K562 (cell line): ENCODE measurements around the gene ETV7. TPM values are rescaled to one million over a fixed set of nuclear protein-coding genes. Genes with fewer than 3 reads are reported as not detected.

Experiments
- E2F3 ChIP-seq: fragments of 250-450 bp; sonication (Bioruptor Pico); IDR thresholded peaks from 2 replicates; pipeline ENCODE4 v1.4.0; 2020; ENCODE audit warnings: mild to moderate bottlenecking
- EWSR1 ChIP-seq: fragments of 450-650 bp; IDR thresholded peaks from 2 replicates; pipeline ENCODE4 v1.6.1; 2018; ENCODE audit warnings: borderline replicate concordance, mild to moderate bottlenecking, low read depth, moderate library complexity; ENCODE audit not compliant: partially characterized antibody
- PRMT5 ChIP-seq: sonication (generic); formaldehyde crosslinking; IDR thresholded peaks from 2 replicates; pipeline ENCODE4 v1.5.0; 2020; ENCODE audit warnings: missing genetic modification reagents
- RAD51 ChIP-seq: fragments of 450-650 bp; IDR thresholded peaks from 2 replicates; pipeline ENCODE4 v1.7.1; 2016; ENCODE audit warnings: low read depth, mild to moderate bottlenecking, borderline replicate concordance
- RBFOX2 ChIP-seq: fragments of 200-400 bp; formaldehyde crosslinking; IDR thresholded peaks from 2 replicates; pipeline ENCODE4 v1.6.1; 2017; ENCODE audit warnings: low read depth, mild to moderate bottlenecking, low read length, moderate library complexity
- RHOXF2B ChIP-seq: fragments of 250-450 bp; sonication (Bioruptor Pico); conservative IDR thresholded peaks from 2 replicates; pipeline ENCODE4 v1.5.1; 2021
- ZBED1 ChIP-seq: IDR thresholded peaks from 2 replicates; pipeline ENCODE4 v1.6.1; 2014
- ZBTB40 ChIP-seq, 2 experiments: fragments of 450-650 bp in 1 of 2; sonication (generic) in 1 of 2; formaldehyde crosslinking in 1 of 2; IDR thresholded peaks; 2 replicates each; pipeline versions ENCODE4 v1.7.1 to v1.9.0; 2016 to 2022; ENCODE audit warnings: inconsistent platforms in 1 of 2, mild to moderate bottlenecking in 1 of 2, missing genetic modification reagents in 1 of 2
- ZNF143 ChIP-seq: sonication (generic); formaldehyde crosslinking; IDR thresholded peaks from 2 replicates; pipeline ENCODE4 v1.9.0; 2022; ENCODE audit warnings: mild to moderate bottlenecking, missing genetic modification reagents
- ZNF57 ChIP-seq: fragments of 450-650 bp; formaldehyde crosslinking; IDR thresholded peaks from 2 replicates; pipeline ENCODE4 v1.4.0; 2020; ENCODE audit warnings: mild to moderate bottlenecking, moderate library complexity
- polyA plus RNA-seq, 8 experiments: library from polyadenylated mRNA; depleted of rRNA in 4 of 8; stranded (reverse) in 5 of 8; unstranded in 3 of 8; fragments of >200 nt; fragmentation: Nextera tagmentation in 2 of 8; fragmentation: Illumina TruSeq in 1 of 8; extraction: Ambion mirVana in 2 of 8; extraction: Trizol in 1 of 8; gene quantifications; 2 replicates each; pipeline versions ENCODE4 v1.2.1 to v1.2.3, GENCODE V29; 2011 to 2014; ENCODE audit warnings: inconsistent platforms in 1 of 8, missing spikeins in 1 of 8
- total RNA-seq, 7 experiments: library from RNA; depleted of rRNA in 6 of 7; stranded (reverse); fragments of >200 nt in 6 of 7; fragmentation: Illumina TruSeq in 2 of 7; extraction: Trizol in 2 of 7; gene quantifications; 2 replicates each; pipeline versions ENCODE4 v1.2.1 to v1.2.3, GENCODE V29; 2011 to 2021; ENCODE audit warnings: low replicate concordance in 1 of 7
- TF ChIP-seq, protein P1 (sequence below): fragments of 450-650 bp; IDR thresholded peaks from 2 replicates; pipeline ENCODE4 v1.6.1; 2016; ENCODE audit warnings: mild to moderate bottlenecking

ETV7 gene
- total and polyA plus RNA-seq, 9 of the 15 experiments (the other 6 are each of a cell fraction or from before 2014, with no cell fraction given), result 0.07 to 0.22 (median 0.14) TPM; not detected in 3

GRCh38 chr6:36431197-36431596, 43.7 kb upstream of the ETV7 start (continued):
- TF ChIP-seq ZBTB40 (IDR thresholded peaks at IDR 0.05), result no peak
- no peak for TF ChIP-seq ZBTB40 (CRISPR knock-in tag; IDR thresholded peaks at IDR 0.05)
- TF ChIP-seq E2F3 (CRISPR knock-in tag), result no peak
- no peak for TF ChIP-seq RBFOX2
- TF ChIP-seq, protein P1, sequence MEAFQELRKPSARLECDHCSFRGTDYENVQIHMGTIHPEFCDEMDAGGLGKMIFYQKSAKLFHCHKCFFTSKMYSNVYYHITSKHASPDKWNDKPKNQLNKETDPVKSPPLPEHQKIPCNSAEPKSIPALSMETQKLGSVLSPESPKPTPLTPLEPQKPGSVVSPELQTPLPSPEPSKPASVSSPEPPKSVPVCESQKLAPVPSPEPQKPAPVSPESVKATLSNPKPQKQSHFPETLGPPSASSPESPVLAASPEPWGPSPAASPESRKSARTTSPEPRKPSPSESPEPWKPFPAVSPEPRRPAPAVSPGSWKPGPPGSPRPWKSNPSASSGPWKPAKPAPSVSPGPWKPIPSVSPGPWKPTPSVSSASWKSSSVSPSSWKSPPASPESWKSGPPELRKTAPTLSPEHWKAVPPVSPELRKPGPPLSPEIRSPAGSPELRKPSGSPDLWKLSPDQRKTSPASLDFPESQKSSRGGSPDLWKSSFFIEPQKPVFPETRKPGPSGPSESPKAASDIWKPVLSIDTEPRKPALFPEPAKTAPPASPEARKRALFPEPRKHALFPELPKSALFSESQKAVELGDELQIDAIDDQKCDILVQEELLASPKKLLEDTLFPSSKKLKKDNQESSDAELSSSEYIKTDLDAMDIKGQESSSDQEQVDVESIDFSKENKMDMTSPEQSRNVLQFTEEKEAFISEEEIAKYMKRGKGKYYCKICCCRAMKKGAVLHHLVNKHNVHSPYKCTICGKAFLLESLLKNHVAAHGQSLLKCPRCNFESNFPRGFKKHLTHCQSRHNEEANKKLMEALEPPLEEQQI, result no peak
- no peak for TF ChIP-seq ZNF57 (CRISPR knock-in tag)
- TF ChIP-seq EWSR1, result no peak
- no peak for TF ChIP-seq RHOXF2B (CRISPR knock-in tag)
- TF ChIP-seq PRMT5, result no peak
- TF ChIP-seq RAD51, result no peak
- no peak for TF ChIP-seq ZBED1
- no peak for TF ChIP-seq ZNF143
